IPS DF 4.7 (cell line): ENCODE data around the gene NPHP4.

Source experiments
- DNase-seq: peaks from one replicate; pipeline ENCODE4 v3.0.0-alpha.2; 2013; ENCODE audit warnings: low spot score; ENCODE audit errors: extremely low read depth

Gene NPHP4

DNA sequence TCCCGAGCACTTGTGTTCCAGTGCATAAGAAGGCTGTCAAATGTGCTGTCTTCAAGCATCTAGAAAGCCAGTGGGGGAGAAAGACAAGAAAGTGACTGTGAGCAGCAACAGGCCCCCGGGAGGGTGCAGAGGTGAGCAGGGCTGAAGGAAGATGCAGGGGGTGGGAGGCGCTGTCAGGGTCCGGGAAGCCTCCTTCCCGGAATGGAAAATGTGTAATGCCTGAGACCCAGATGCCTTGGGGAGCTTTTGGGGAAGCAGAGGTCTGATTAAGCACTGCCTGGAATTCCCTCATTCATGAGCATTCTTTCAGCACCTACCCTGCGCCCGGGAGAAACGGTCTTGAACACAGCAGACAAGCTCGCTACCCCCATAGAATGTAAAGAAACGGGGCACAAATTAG lies 1.3 kb downstream of the NPHP4 start:
- no peak for DNase-seq

DNA sequence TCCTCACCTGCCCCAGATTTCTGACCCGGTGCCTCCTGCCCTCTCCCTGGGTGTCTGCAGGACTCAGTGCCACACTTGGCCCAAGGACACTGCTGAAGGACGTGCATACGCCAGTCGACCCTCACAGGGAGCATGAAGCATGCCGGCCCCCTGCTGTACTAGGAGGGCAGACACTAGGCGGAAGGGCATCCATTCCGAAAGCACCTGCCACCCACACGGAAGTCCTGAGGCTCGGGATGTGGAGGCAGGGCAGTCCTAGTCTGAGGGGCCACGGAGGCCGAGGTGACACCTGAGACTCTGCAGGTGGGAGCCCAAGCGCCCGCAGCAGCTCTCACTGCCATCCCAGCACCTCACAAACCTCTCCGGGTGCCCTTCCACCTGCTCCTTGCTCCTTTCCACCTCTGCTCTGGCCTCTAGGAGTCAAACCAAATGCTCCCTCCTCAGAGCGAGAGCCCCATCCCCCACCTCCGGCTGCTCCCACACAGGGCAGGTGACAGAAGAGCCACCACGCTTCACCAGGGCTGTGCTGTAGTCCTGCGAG lies 2.4 kb downstream of the NPHP4 start:
- no peak for DNase-seq

DNA sequence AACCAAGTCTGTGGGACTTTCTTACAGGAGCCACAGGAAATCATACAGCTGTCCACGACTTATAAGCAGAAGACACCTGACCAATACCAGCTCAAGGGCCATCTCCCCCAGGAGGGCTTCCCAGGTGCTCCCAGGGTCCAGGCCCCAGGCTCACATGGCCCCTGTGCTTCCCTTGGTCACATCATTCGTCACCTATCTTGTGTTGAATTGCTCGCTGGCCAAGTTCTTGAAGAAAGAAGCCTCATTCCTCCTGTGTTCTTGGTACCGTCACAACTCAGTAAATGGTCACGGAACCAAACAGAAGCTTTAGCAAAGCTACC lies 3.0 kb downstream of the NPHP4 start:
- DNase-seq: no peak

DNA sequence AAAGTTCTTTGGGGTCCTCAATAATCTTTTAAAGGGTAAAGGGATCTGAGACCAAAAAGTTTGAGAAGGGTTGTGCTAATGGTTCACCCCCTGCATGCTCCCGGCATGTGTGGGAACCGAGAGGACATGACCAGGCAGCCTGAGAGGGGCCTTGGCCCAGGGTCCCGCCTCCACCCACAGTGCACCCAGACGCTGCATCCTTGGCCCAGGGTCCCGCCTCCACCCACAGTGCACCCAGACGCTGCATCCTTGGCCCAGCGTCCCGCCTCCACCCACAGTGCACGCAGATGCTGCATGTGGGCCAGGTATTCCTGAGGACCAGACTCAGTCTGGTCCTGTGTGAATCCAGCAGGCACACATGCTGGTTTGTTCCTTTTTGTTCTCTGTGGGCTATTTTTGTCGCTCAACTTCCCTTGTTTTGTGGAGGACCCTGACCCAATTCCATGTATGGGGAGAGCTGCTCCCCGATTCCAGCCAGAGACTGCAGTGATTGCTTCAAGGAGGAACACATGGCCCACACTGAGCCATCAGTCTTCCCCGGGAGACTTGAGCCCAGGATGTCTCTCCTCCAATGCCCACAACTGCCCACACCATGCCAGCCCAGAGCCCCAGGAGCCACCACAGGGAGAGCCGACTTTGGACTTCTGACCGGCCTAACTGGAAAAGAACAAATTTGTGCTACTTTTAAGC lies 3.5 kb downstream of the NPHP4 start:
- DNase-seq: no peak

DNA sequence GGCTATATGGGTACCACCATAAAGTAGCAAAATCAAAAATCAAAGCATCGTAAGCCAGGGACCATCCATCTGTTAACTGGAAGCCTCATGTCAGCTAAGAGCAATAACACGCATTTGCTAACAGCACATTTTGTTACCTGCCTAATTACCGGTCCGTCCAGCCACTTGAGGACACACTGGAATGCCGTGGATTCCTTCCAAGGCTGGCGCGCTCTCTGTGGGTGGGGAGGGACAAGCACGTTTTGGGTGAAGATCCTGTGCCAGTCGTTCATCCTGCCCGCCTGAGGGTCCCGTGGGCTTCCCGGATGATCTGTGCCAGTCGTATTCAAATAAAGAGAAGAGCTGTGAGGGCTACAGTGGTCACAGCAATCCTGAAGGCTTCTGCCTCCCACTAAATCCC lies 6.2 kb downstream of the NPHP4 start:
- no peak for DNase-seq

DNA sequence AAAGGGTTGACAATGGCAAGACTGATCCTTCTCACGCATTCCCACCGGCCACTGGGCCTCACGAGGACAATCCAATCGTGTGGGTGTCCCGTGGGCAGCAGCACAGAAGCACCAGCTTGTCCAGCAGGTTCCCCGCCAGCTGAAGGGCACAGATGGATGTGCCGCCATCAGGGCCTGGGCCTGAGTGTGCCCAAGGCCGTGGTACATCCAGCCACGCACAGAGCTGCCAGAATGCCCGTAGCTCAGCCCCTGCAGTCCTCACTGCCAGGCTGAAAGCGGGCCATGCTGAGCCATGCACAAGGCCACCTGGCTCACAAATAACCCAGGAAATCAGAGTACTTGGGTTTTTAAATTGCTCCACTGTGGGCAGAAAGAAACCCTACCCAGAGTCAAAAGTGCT lies 7.0 kb downstream of the NPHP4 start:
- no peak for DNase-seq

DNA sequence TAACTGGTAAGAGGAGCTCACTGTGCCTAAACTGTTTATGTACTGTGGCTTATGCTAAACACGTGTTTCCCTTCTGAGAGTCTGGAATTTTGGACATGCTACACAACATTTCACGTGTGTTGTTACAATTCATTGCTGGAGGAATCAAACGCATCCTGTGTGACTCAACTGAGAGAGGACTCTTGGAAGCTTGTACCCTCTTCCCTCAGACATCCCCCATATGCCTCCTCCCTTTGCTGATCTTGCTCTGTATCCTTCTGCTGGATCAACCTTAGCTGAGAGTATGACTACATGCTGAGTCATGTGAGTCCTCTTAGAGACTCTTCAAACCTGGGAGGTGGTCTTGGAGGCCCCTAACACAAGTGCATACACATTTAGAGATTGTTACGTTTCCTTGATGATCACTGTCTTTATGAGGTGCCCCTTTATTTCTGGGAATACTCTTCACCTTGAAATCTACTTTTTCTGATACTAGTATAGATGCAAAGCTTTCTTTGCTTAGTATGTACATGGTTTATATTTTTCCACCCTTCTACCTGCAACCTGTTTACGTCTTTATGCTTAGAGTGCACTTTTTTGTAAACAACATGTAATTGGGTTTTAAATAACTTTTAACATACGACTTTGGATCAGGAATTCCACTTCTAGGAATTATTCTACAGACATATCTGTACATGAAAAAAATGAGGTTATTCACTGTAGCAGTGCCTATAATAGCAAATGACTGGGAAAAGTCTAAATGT lies 8.7 kb downstream of the NPHP4 start:
- no peak for DNase-seq

DNA sequence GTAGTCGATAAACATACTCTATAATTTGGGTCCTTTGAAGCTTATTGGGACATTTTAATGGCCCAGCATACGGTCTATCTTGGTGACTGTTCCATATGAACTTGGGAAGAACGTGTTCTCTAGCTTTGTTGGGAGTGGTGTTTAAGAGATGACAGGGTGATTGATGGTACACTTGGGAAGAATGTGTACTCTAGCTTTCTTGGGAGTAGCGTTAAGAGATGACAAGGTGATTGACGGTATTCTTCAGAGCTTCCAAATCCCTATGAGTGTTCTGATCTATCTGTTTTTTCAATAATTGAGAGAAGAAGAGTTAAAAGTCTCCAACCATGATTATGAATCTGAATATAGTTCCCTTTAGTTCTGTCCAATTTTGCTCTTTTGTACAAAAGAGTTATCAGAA lies 9.4 kb downstream of the NPHP4 start:
- no peak for DNase-seq

DNA sequence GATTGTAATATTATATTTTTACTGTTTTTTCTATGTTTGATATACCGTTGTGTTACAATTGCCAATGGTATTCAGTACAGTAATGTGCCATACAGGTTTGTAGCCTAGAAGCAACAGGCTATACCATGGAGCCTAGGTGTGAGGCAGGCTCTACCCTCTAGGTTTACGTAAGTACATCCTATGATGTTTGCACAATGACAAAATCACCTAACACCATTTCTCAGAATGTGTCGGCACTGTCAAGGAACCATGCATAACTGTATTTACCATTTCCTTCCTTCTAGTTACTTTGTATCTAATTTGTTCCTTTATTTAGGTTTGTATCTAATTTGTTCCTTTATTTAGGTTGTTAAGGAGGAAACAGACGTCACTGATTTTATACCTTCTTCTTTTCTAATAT lies 9.9 kb downstream of the NPHP4 start:
- DNase-seq: no peak

DNA sequence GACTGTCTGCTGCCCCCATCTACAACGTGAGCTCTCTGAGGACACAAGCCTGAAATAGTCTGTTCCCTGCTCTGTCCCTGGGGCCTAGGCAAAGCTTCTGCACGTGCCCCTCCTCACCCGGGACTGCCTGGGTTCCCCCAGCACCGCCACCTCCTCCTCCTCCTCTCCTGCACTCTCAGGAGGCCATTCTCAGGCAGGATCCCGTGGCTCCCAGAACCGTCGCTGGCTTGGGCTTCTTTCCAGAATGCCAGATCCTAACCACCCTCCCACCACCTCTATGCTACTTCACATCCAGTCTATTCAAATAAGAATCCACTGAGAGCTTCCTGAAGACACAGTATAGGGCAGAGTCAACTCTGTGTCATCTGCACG lies 11.2 kb downstream of the NPHP4 start:
- DNase-seq: no peak

DNA sequence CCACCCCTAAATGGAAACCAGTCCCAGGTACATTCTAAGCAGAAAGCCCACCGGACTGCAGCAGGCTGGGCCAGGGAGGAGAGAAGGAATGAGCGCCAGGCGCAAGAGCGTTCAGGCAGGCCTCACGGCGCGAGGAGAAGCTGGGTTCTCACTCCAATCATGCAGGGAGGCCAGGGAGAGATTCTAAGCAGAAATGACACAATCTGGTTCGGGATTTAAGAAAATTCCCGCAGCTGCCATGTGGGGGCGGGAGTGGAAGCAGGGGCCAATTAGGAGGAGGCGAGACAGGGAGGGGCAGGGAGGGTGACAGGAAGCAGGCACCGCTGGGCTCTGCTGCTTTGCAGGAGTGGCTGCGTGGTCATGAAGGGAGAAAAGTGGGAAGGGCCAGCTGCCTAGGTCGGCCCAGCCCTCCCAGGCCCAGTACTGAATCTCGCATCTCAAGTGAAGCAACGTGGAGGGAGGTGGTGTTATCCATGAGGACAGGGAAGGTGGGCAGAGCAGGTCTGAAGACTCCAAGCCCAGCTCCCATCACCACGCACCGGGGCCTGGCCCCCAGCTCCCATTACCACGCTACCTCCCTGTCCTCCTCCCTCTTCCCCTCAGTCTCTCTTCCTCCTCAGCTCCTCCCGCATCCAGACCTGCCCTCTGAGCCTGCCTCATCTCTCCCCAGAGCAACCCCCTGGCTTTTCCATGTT lies 11.8 kb downstream of the NPHP4 start:
- DNase-seq: peak; percentile 66

DNA sequence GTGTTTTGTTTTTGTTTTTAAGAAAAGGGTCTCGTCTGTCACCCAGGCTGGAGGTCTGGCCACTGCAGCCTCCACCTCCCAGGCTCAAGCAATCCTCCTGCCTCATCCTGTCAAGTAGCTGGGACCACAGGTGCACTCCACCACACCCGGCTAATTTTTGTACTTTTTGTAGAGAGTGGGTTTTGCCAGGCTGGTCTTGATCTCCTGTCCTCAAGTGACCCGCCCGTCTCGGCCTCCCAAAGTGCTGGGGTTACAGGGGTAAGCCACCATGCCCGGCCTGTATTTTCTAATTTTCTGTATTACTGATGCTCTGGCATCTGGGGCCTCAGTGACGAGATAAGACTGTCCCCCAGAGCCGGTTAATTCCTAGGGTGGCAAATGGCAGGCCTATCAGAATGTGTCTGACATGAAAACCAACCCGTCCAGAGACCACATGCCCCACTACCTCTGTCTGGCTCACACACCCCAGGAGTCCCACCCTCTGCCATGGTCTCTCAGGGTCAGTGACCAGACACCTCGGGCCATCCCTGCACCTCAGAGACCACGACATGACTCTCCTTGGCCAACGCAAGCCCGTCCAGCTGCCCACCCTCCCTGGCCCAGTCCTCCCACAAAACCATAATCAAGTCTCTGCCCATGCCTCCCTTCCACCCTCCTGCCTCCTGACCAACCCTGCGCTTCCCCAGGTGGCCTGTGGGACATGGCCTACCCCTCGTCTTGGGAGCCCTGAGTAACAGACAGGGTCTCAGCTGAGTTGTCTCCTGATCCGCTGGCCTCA lies 12.5 kb downstream of the NPHP4 start:
- DNase-seq: no peak

DNA sequence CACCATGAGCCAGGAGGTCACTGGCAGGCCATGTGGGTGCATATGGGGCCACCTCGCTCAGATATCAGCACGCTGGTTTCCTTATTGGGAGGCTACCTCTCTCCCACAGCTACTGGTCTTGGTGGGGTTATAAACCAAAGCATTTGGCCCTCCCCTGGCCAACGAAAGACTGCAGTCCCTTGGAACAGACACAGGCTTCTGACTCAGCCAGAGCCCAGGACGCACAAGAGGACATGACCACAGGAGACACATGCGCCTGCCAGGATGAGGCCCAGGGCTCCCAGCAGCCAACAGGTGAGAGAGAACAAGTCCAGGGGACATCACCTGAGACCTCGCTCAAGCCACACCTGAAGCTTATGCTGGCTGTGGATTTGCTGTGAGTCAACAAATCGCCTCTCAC lies 13.8 kb downstream of the NPHP4 start:
- no peak for DNase-seq

DNA sequence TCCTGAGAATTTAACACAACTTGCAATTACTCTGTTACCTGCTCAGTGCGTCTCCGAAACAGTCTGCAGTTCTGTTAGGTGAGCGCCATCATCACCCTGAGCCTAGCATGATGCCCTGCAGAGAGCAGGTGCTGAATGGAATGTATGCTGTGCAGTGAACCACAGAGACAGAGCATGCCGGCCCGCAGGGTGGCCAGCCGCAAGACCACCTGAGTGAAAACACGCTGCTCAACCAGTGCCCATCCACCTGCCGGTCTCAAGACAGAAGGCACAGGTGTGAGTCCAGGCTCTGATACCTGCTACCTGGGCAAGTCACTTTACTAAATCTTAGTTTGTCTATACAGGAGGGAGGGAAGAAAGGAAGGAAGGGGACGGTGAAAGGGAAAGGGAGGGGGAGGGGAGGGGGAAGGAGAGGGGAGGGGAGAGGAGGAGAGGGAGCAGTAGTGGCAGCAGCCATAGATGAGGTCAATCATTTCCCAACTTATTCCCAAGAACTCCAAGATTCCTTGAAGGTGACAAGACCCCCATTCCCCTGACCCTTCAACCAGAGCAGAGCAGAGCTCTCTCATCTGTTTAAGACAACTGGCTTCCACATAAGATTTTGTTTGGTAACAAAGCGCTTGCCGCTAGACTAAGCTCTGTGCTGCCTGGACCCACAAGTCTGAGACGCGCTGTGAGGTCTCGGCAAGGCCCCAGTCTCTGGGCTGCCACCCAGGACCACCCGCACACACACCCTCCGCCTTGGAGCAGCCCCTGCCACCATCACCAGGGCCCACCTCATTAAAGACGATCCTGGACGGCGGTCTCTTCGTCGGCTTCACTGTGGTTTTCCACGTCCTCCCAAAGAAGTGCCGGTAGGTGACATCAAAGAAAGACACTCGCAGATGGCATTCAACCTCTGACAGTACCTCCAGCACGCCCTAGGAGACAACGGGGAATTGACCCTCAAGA lies 14.5 kb downstream of the NPHP4 start:
- DNase-seq: no peak

DNA sequence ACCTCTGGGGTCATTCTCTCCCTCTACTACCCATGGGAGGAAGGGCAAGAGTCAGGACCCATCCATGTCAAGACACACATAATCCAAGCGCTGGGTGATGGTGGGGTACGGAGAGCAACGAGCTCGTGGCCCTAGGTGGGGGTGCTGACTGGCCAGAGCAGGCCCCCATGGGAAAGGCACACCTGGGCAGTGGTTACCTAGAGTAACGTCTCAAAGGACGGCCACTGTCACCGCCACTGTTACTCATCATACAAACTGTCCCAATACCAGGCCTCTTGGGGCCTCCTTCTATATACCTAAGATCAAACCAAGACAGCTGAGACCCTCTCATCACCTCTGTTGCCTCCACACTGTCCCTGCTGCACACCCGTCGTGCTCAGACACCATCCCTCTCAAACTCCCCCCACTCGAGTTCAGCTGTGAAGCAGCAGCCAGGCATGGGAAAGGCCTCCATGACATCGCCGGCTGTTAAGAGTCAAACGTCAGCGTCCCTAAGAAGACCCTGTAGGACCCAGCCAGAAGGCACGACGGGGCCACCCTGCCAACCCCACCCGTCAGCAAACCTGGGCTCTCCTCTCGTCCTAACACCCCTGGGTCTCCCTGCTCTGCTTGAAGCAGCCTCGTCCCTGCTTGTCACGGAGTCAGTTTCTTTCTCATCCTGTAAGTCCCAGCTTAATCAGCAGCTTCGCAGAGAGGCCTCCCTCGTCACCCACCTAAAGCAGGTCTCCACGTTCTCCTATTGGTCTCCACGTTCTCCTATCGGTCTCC lies 15.3 kb downstream of the NPHP4 start:
- no peak for DNase-seq

DNA sequence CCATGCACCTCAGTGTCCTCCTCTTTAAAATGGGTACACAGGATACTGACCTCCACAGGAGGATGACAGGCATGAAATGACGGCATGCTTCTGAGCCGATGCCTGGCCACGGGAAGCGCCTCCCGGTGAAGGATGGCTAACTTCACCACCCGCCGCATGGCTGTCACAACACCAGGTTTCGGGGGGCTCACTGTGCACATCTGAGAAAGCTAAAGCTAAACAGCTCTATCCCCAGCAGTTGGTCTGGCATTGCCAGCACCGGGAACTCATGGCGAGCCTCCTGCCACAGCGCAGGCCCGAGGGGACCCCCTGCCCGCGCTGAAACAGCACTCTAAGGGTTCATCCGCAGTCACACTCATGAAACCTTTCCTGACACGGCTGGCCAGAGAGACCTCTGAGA lies 16.0 kb downstream of the NPHP4 start:
- DNase-seq: no peak

DNA sequence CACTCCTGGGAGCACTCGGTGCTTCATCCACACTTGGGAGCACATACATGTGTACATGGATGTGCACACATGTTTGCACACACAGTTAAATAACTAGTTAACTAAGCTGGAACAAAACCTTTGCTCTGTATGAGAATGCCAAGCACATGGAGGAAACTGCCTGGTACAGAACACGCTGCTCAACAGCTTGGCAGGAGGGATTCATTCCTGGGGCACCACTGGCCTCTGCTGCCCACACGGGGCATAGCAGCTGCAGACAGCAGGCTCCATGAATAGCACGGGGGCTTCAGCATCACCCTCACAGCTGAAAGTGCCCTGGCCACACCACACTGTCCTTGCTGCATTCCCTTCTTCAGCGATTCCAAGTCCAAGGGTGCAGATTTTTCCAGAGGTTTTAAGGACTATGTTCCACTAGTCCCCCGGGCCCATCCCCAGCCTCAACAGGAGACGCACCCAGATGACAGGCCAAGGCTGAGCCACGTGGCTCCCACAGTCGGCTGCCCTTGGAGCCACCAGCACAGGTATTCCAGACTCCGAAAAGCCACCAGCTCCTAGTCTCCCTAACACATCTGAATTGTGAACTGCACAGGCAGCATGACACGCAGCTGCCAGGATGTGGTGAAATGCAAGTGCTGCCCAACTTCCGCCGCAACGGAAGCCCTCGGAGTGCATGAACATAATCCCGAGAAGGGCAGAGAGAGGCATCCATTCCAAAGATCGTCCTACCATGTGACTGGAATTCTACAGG lies 16.9 kb downstream of the NPHP4 start:
- no peak for DNase-seq

DNA sequence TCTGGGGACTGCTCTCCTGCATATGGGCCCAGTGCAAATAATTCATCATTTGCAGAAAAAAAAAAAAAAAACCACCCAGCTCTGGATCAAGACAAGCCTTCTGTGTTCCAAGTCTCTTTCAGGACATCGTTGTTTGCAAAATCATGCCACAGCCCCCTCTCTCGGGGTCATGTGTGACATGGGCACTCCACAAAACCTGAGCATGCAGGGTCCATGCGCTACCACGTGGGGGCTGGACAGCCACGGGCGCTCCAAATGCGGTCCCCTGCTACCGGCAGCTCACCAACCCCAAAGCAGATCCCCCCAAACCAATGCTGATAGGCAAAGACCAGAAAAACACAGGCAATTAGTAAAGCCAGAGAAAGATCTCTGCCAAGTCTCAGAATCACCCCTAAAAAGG lies 17.6 kb downstream of the NPHP4 start:
- no peak for DNase-seq

DNA sequence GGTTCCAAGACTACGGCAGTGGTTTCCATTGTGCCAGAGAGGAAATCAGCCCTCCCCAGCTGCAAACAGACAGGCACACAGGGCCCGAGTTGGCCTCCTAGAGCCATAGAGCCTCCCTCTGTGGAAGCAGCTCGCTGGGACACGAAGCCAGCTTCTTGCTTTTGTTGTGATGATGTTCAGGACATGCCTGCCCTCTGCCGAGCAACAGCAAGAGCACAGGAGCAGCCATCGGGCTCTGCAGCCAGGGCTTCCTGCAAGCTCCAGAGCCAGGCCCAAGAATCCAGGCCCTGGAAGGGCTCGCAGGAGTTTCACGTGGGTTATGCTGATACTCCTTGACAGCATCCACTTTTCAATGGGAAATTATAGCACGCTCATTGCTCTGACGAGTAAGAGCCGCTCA lies 18.5 kb downstream of the NPHP4 start:
- no peak for DNase-seq
